Hematopoietic multipotent progenitor cell treated with erythropoietin and hydrocortisone succinate and interleukin-3 and kit ligand, for 6 days (in vitro differentiated cells): ENCODE results near the gene ERP44.
"Not testable (repeated sequence)": the region's sequence is repeated elsewhere in the genome, so short reads cannot be mapped to it uniquely, and the experiment has no call there.

Source experiments
- DNase-seq: peaks from one replicate; pipeline ENCODE4 v3.0.0-alpha.2; 2015

Gene ERP44

DNA sequence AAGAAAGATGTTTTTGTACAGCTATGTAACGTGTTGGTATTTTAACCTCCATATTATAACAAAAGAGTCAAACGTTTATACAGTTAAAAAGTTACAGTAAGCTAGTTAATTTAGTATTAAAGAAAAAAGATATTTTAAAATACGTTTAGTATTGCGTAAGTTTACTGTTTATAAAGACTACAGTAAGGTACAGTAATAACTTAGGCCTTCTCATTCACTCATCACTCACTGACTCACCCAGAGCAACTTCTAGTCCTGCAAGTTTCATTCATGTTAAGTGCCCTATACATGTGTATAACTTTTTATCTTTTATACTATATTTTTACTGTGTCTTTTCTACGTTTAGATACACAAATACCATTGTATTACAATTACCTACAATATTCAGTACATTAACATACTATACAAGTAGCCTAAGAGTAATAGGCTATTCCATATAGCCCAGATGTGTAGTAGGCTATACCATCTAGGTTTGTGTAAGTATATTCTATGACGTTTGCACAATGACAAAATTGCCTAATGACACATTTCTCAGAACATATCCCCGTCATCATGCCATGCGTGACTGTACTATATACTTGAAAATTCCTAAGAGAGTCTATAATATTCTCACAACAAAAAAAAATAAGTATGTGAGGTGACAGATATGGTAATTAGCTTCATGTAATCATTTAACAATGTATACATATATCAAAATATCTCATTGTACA lies 33.8 kb downstream of the ERP44 start:
- no peak for DNase-seq

DNA sequence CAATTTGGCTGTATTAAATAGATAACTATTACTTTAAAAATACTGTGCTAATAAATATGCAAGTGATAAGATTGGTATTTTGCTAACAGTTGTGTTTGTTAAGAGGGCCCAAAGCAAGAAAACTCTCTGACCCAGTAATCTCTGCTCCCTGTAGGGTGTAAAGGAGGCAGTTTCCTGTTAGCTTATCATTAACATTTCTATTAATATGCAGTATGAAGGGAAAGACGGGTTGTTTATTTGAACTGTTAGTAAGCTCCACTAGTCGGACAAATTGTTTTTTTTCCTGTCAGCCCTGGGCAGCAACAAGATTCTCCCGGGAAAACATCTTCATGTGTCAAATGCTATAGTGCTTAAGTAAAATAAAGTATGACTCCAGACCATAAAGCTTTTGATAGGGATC lies 35.6 kb downstream of the ERP44 start:
- DNase-seq = no peak

GRCh38 chr9:100062683-100063082 lies 36.1 kb downstream of the ERP44 start:
- DNase-seq = not testable (repeated sequence)

DNA sequence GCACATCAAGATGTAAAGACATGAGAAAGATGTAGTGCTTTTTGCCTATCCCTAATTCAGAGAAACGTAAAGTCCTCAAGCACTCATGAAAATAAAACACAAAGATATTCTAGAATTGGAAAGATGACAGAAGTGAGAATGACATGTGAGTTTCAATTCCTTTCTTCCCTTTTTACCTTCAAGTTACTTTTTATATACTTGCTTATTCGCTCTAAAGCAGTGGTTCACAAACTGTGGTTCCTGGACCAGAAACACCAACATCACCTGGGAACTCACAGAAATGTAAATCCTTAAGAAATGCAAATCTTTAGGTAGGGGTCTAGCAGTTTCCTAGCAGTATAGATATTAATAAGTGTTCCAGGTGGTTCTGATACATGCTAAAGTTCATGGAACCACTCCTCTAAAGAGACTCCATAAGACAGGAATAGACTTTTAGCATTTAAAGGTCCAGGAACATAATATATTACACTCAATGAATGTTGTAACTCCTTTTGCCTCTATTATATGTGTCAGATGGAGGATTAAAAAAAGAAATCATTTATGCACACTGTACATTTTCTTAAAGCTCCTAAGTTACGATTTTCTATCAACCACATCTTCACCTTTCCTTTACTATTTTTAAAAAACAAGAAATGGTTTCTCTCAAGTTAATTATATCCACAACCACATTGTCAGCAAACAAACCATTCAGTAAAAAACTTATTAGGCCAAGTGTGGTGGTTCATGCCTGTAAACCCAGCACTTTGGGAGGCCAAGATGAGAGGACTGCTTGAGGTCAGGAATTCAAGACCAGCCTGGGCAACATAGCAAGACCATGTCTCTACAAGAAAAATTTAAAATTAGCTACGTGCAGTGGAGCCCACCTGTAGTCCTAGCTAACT lies 39.9 kb downstream of the ERP44 start:
- no peak for DNase-seq

- DNase-seq = no peak
Measured at GRCh38 chr9:100057624-100058023, 41.2 kb downstream of the ERP44 start.

- DNase-seq = no peak
Measured at GRCh38 chr9:100056561-100056960, 42.2 kb downstream of the ERP44 start.

GRCh38 chr9:100052375-100052774 lies 46.4 kb downstream of the ERP44 start:
- DNase-seq = peak; percentile 9

- no peak for DNase-seq
Measured at GRCh38 chr9:100049551-100049950, 49.2 kb downstream of the ERP44 start.

DNA sequence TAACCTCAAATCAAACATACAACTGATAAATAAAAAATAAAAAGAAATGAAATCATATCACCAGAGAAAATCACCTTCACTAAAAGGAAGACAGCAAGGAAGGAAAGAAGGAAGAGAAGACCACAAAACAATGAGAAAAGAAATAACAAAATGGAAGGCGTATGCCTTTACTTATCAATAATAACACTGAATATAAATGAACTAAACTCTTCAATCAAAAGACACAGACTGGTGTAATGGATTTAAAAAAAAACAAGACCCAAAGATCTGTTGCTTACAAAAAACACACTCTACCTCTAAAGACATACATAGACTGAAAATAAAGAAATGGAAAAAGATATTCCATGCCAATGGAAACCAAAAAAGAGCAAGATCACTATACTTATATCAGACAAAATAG lies 60.3 kb downstream of the ERP44 start:
- DNase-seq = no peak

DNA sequence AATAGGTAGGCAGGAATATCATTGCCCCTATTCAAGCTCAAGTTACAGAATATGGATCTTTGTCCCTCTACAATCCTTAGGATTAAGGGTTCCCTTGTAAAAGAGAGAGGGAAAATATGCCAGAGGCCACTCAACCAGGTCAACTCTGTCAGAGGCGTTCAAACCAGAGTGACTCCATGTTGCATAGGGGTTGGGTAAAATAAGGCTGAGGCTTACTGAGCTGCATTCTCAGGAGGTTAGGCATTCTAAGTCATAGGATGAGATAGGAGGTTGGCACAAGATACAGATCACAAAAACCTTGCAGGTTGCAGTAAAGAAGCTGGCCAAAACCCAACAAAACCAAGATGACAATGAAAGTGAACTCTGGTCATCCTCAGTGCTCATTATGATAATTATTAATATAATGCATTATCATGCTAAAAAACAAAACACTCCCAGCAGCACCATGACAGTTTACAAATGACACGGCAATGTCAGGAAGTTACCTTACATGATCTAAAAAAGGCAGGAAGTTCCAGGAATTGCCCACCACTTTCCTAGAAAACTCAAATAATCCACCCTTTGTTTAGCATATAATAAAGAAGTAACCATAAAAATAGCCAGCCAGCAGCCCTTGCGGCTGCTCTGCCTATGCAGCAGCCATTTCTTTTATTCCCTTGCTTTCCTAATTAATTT lies 64.8 kb downstream of the ERP44 start:
- DNase-seq = peak; percentile 10

GRCh38 chr9:100030548-100030947 lies 68.3 kb downstream of the ERP44 start:
- no peak for DNase-seq

DNA sequence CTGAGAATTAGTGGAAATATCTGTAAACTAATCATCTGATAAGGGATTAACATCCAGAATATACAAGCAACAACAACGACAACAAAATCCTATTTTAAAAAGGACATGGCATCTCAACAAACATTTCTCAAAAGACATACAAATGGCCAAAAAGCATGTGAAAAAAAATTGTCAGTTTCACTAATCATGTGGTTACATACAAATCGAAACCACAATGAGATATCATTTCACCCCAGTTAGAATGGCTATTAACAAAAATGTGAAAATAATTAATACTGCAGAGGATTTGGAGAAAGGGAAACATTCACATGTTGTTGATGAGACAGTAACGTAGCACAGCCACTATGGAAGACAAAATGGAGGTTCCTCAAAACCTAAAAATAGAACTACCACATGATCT lies 69.5 kb downstream of the ERP44 start:
- peak; percentile 45 for DNase-seq

DNA sequence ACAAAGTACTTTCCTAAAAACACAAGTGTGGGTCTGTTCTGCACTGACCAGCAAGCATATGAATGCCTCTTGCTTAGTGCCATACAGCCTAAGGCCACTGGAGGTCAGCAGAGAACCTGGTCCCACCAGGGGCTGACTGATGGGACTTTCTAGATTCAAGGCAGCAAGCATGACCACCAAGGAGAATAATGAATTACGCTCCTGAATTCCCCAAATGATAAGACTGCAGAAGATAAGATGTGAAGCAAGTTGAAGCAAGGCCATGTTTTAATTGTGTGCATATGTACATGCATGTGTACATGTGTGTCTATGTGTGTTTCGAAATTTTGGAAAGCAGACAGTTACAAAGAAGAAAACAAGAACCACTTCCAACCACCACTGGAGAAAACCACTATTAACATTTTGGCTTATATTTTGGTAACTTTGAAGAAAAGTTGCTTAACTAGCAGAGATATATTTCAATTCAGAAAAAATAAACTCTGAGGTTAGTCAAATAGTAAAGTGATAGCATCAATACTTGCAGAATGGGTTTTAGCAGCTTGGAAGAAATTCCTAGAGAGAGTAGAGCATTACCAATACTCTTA lies 70.5 kb downstream of the ERP44 start:
- DNase-seq = peak; percentile 88

- no peak for DNase-seq
Measured at GRCh38 chr9:100027543-100027942, 71.3 kb downstream of the ERP44 start.

- DNase-seq = no peak
Measured at GRCh38 chr9:100021931-100022330, 76.9 kb downstream of the ERP44 start.

GRCh38 chr9:100020121-100020795 lies 78.5 kb downstream of the ERP44 start:
- no peak for DNase-seq

DNA sequence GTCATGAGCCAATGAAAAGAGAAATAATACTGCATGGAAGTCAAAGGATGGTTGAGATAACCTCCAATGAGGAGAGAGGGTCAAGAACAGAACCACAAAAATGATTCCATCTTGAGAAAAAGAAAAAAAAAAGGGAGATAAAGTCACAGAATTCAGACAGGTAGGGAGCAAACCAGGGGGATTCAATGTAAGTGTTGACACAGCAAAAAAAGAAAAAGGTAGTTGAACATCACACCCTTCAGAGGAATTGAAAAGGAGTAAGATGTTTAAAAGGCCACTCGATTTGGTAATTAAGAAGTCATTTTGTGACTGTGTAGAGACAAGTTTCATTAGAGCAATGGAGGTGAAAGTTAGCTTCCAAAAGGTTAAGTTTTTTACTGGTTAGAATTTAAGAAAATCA lies 79.3 kb downstream of the ERP44 start:
- DNase-seq = no peak

- no peak for DNase-seq
Measured at GRCh38 chr9:100014846-100015245, 84.0 kb downstream of the ERP44 start.

DNA sequence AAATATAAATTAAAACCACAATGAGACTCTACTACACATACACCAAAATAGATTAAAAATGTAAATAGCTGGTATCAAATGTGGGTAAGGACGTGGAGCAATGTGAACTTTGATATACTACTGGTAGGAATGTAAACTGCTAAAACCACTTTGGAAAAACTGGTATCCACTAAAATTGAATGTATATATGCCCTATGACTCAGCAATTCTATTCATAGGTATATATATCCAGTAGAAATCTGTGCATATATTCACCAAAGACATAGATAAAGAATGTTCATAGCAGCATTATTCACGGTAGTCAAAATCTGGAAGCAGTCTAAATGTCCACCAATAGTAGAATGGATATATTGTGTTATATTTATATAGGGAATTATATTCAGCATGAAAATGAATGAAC lies 85.2 kb downstream of the ERP44 start:
- no peak for DNase-seq

DNA sequence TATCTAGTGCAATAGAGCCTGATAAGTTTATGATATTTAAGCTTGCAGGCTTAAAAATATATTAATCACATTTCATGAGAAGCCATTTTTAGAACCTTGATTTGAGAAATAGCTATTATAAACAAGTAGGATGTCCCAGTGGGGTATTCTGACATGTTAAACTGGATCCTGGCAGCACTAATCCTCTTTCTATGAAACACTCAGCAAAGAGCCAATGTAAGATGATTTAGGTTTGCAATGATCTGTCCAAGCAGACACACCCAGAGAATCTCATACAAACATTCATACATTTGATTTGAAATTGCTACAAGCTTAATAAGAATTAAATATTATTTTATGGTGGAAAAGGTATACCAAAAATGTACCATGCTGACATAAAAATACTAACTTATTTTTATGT lies 86.5 kb downstream of the ERP44 start:
- DNase-seq = no peak

- DNase-seq = peak; percentile 86
Measured at GRCh38 chr9:100011062-100011681, 87.6 kb downstream of the ERP44 start.

DNA sequence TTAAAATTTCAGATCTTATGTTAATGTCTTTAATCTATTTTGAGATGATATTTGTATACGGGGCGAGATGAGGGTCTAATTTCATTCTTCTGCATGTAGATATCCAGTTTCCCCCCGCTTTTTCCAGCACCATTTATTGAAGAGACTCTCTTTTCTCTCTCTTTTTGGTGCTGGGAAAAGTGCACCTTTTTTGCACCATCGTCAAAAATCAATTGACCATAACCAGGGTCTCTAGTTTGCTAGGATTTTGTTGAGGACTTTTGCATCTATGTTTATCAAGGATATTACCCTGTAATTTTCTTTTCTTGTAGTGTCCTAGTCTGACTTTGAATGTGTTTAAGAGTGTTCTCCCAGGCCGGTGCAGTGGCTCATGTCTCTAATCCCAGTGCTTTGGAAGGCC lies 99.0 kb downstream of the ERP44 start:
- DNase-seq = no peak
